Prostate gland (tissue), 2 donors: ENCODE data around the gene TMEM86B. TPM values are rescaled to one million over a fixed set of nuclear protein-coding genes. Genes with fewer than 3 reads are reported as not detected.

Experiments used
- DNase-seq: peaks from one replicate; pipeline ENCODE4 v3.0.0-alpha.2; 2019; ENCODE audit warnings: low spot score
- H3K27ac ChIP-seq, 2 donors: fragments of 200-600 bp; sonication (generic); 2 replicates each; pipeline ENCODE4 v1.5.1; 2017 to 2019
- H3K27me3 ChIP-seq: fragments of 200-600 bp; sonication (generic); replicated peaks from 2 replicates; pipeline ENCODE4 v1.5.1; 2019; ENCODE audit not compliant: insufficient read depth
- H3K36me3 ChIP-seq, 2 donors: fragments of 200-600 bp; sonication (generic); 1 replicate in 1 of 2; 2 replicates in 1 of 2; pipeline versions ENCODE4 v1.5.1 to v1.8.1; 2017 to 2019
- H3K4me1 ChIP-seq: fragments of 200-600 bp; sonication (generic); replicated peaks from 2 replicates; pipeline ENCODE4 v1.5.1; 2019
- H3K4me3 ChIP-seq, 2 donors: fragments of 200-600 bp; sonication (generic); 2 replicates each; pipeline ENCODE4 v1.5.1; 2017 to 2019
- H3K9me3 ChIP-seq: fragments of 200-600 bp; sonication (generic); 2 replicates; pipeline ENCODE4 v1.5.1; 2017
- POLR2A ChIP-seq: fragments of 450-650 bp; IDR thresholded peaks from one replicate; pipeline ENCODE4 v1.6.1; 2016; ENCODE audit warnings: antibody characterized with exemption, mild to moderate bottlenecking
- POLR2AphosphoS5 ChIP-seq: sonication (generic); formaldehyde crosslinking; IDR thresholded peaks from one replicate; pipeline ENCODE4 v1.6.1; 2017; ENCODE audit warnings: antibody characterized with exemption
- WGBS: methylation state at CpG from one replicate; pipeline ENCODE4 v1.1.5; 2018; 5-methylcytosine and 5-hydroxymethylcytosine counted together
- intact Hi-C: fragments of 100-400 bp; cut with DNase I; formaldehyde crosslinking; loops from one replicate; pipeline ENCODE4 v1.14.2; 2022
- total RNA-seq, 2 donors: library from RNA; depleted of rRNA; stranded (reverse); fragments of >200 nt; gene quantifications; one replicate each; pipeline ENCODE4 v1.1.0, GENCODE V29; 2016
- TF ChIP-seq, protein P1 (sequence below), 4 experiments: fragments of 200-600 bp in 2 of 4; fragments of 450-650 bp in 2 of 4; sonication (generic) in 2 of 4; IDR thresholded peaks; 1 replicate in 3 of 4; 2 replicates in 1 of 4; pipeline ENCODE4 v1.5.1; 2016 to 2019; ENCODE audit warnings: antibody characterized with exemption in 4 of 4, mild to moderate bottlenecking in 2 of 4, moderate library complexity in 2 of 4

TMEM86B gene
- total RNA-seq, 2 donors from 2014 or later, result 1.5 to 10.8 TPM

DNA sequence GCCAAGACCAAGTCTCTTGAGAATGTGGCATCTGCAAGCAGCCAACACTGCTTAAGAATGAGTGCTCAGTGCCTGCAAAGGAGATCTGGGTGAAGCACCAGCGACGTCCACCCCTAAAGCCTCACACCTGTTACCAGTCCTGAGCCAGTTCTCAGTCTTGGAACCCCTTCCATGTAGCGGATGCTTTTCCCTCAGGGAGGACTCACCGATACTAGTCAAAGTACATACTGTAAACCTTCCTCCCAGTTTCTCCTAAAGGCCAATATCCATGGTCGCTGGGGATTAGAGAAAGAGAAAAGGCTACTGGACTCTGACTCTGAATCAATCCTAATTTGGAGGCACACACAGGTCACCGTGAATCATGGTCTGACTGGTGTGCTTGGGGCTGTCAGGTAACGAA lies 15.0 kb downstream of the TMEM86B start:
- H3K9me3 ChIP-seq, result no peaks in the 10 kb centered on the region
- intact Hi-C loops, result no loop called here
- no peaks in the 10 kb centered on the region for H3K36me3 ChIP-seq
- no peaks in the 10 kb centered on the region for H3K4me1 ChIP-seq
- H3K27me3 ChIP-seq, result peaks cover 5% of the 10 kb centered on the region
- no peak for DNase-seq
- no peak overlapping the region for H3K4me3 ChIP-seq
- no peak overlapping the region for H3K27ac ChIP-seq
- TF ChIP-seq POLR2A (no peak), POLR2AphosphoS5 (no peak)
- TF ChIP-seq, protein P1, sequence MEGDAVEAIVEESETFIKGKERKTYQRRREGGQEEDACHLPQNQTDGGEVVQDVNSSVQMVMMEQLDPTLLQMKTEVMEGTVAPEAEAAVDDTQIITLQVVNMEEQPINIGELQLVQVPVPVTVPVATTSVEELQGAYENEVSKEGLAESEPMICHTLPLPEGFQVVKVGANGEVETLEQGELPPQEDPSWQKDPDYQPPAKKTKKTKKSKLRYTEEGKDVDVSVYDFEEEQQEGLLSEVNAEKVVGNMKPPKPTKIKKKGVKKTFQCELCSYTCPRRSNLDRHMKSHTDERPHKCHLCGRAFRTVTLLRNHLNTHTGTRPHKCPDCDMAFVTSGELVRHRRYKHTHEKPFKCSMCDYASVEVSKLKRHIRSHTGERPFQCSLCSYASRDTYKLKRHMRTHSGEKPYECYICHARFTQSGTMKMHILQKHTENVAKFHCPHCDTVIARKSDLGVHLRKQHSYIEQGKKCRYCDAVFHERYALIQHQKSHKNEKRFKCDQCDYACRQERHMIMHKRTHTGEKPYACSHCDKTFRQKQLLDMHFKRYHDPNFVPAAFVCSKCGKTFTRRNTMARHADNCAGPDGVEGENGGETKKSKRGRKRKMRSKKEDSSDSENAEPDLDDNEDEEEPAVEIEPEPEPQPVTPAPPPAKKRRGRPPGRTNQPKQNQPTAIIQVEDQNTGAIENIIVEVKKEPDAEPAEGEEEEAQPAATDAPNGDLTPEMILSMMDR (IDR thresholded peaks at IDR 0.05), result no peak
- WGBS, result 81% methylated on average over 7 of the region's 7 CpGs

DNA sequence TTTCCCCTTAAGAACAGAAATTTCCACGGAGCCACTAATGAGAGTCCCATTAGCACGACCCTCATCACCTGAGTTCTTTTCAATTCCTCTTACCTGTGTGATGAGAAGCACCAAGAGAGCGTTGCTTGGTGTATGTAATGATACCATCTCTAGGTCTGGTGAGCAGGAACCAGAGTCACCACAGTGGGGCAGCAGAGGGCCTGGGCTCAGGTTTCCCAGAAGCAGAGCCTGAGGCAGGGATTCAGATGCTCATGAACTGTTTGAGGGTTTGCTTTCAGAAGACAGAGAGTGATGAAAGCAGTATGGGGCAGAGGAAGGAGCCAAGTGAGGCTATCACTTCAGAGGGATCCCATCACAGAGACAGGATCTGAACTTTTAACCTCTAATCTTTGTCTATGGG lies 16.1 kb downstream of the TMEM86B start:
- TF ChIP-seq POLR2A, result no peak
- TF ChIP-seq, protein P1 (IDR thresholded peaks at IDR 0.05), result no peak
- no peak for TF ChIP-seq POLR2AphosphoS5
- no peaks in the 10 kb centered on the region for H3K36me3 ChIP-seq
- WGBS, result 79% methylated on average over 3 of the region's 3 CpGs
- H3K27ac ChIP-seq, result no peak overlapping the region
- DNase-seq, result no peak
- H3K9me3 ChIP-seq, result no peaks in the 10 kb centered on the region
- H3K27me3 ChIP-seq, result peaks cover 5% of the 10 kb centered on the region
- no peak overlapping the region for H3K4me3 ChIP-seq
- no peaks in the 10 kb centered on the region for H3K4me1 ChIP-seq
- intact Hi-C loops, result no loop called here

DNA sequence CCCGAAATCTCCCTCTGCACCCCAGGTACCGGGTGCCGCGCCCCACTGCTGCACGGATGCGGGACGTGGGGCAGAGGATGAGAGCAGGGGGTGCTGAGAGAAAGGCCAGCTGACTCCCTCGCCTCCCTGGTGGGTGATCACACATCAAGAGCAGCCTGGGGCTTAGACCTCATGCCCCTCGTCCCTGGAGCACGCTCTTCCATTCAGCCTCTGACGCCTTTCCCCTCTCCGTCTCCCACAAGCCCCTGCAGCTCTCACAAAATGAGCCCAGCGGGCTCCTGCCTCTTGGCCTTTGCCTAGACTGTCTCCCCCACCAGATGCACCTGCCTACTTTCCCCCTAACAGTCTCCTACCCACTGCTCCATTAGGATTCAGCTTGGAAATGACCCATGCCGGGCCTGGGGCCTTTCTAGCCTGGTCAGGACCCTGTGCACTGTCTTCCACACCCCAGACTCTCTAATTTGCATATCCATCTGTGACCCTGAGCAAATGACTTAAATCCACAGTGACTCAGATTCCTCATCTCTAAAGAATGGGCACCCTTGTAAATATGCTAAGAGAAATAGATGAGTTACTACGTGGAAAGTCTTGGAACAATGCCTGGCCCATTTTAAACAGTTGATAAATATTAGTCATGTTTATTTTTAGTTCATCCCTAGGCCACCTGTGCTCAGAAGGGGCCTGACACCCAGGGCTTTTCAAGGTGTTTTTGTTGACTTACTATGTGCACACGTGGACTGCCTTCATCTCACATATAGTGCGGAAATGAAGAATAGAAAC lies 18.7 kb downstream of the TMEM86B start:
- TF ChIP-seq, protein P1 (IDR thresholded peaks at IDR 0.05), result no peak
- no peak for TF ChIP-seq POLR2A
- no peaks in the 10 kb centered on the region for H3K4me1 ChIP-seq
- intact Hi-C loops, result no loop called here
- no peaks in the 10 kb centered on the region for H3K36me3 ChIP-seq
- peaks cover 4% of the 10 kb centered on the region for H3K27me3 ChIP-seq
- DNase-seq, result no peak
- no peak overlapping the region for H3K27ac ChIP-seq
- no peak overlapping the region for H3K4me3 ChIP-seq
- H3K9me3 ChIP-seq, result no peaks in the 10 kb centered on the region
- 58% methylated on average over 17 of the region's 17 CpGs for WGBS

DNA sequence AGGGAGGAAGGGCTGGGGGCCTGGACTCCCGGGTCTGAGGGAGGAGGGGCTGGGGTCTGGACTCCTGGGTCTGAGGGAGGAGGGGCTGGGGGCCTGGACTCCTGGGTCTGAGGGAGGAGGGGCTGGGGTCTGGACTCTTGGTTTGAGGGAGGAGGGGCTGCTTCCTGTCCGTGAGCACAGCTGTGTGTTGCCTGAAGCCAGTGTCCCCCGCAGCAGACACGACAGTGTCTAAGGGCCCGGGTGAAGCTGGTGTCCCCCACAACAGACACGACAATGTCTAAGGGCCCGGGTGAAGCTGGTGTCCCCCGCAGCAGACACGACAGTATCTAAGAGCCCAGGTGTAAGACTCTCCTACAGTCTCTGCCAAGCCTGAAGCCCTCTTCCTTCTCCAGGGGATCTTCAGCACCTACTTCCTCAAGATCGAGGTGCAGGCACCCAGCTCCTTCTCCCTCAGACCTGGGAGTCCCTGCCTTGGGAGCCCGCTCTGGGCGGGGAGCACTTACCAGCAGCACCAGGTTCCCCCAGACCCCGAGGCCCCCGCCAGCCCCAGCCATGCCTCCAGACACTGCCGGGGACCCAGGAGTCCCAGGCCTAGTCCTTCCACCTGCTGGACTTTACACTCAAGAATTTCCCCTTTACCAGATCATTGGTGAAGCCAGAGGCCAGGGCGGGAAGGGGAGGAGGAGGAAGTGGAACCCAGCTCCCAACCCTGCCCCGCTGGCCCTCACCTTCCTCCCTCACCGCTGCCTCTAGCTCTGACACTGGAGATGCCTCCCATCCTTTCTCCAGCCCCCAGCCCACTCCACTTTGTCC lies 19.5 kb downstream of the TMEM86B start, which contains the start of gene PTPRH:
PTPRH (minus strand) TSS at position 622 of the 813 bp plus-strand sequence; CDS start at position 554, 68 bp downstream.
- no peaks in the 10 kb centered on the region for H3K27me3 ChIP-seq
- TF ChIP-seq POLR2A, result no peak
- no peak for TF ChIP-seq POLR2AphosphoS5
- TF ChIP-seq, protein P1 (IDR thresholded peaks at IDR 0.05), result no peak
- no peak for DNase-seq
- intact Hi-C loops, result no loop called here
- H3K4me1 ChIP-seq, result no peaks in the 10 kb centered on the region
- no peaks in the 10 kb centered on the region for H3K9me3 ChIP-seq
- no peaks in the 10 kb centered on the region for H3K36me3 ChIP-seq
- H3K4me3 ChIP-seq, result no peak within 1 kb of the TSS
- H3K27ac ChIP-seq, result no peak within 1 kb of the TSS
- 59% methylated on average over 17 of the region's 18 CpGs for WGBS
